Endothelial cell of umbilical vein (primary cell): ENCODE data around the gene HS3ST3A1. TPM values are rescaled to one million over a fixed set of nuclear protein-coding genes. Genes with fewer than 3 reads are reported as not detected.

Experiments
- BruUV-seq: library from RNA; stranded (reverse); fragments of 400-500 nt; replicated peaks from 2 replicates; lab custom pipeline; 2021; lab: Mats Ljungman, UMichigan
- CTCF ChIA-PET: fragments of 300-600, 350-600 bp; sonication (Branson Sonifier 250); formaldehyde crosslinking; loops from one replicate; lab custom pipeline; 2021; ENCODE audit warnings: antibody characterized with exemption, inconsistent platforms; lab: Charles Lee
- POLR2A ChIA-PET: fragments of 300-600, 350-600 bp; sonication (Branson Sonifier 250); formaldehyde crosslinking; loops from one replicate; lab custom pipeline; 2021; ENCODE audit warnings: antibody characterized with exemption, inconsistent platforms; lab: Charles Lee
- DNase-seq: peaks from one replicate; pipeline ENCODE4 v3.0.0-alpha.2; 2011; ENCODE audit warnings: low read depth, low spot score
- FAIRE-seq: peaks from 2 replicates; lab custom pipeline; 2011; peaks lifted over from hg19 to GRCh38; lab: Jason Lieb, UNC
- H2AFZ ChIP-seq: 2 replicates; pipeline ENCODE4 v1.6.0; 2012; ENCODE audit warnings: low read depth, low read length, control low read depth, inconsistent platforms
- H3K27ac ChIP-seq: 2 replicates; pipeline ENCODE4 v1.5.1; 2011; ENCODE audit warnings: low read depth, mild to moderate bottlenecking, control low read depth, low read length, moderate library complexity; ENCODE audit not compliant: insufficient read depth
- H3K27me3 ChIP-seq, 2 experiments: 2 replicates each; pipeline versions ENCODE4 v1.6.0 to v1.6.1; 2011; ENCODE audit warnings: low read length in 2 of 2, mixed read lengths in 1 of 2; ENCODE audit not compliant: control insufficient read depth in 2 of 2, insufficient read depth in 2 of 2
- H3K36me3 ChIP-seq, 2 experiments: 2 replicates in 1 of 2; 3 replicates in 1 of 2; pipeline ENCODE4 v1.5.1; 2011; ENCODE audit warnings: low read length in 2 of 2, mild to moderate bottlenecking in 1 of 2, moderate library complexity in 1 of 2; ENCODE audit not compliant: control insufficient read depth in 2 of 2, insufficient read depth in 2 of 2; ENCODE audit errors: extremely low read depth in 1 of 2
- H3K4me1 ChIP-seq: 3 replicates; pipeline ENCODE4 v1.5.1; 2011; ENCODE audit warnings: mild to moderate bottlenecking, low read length; ENCODE audit not compliant: control insufficient read depth, insufficient read depth; ENCODE audit errors: extremely low read depth
- H3K4me2 ChIP-seq: 2 replicates; pipeline ENCODE4 v1.6.1; 2011; ENCODE audit warnings: low read length, control low read depth, mixed read lengths; ENCODE audit not compliant: insufficient read depth
- H3K4me3 ChIP-seq, 3 experiments: fragments of 200-600 bp in 1 of 3; sonication (generic), shearing (Covaris generic) in 1 of 3; replicated peaks in 1 of 3; 2 replicates each; pipeline ENCODE4 v1.5.1; 2011 to 2016; ENCODE audit warnings: control low read depth in 3 of 3, low read length in 3 of 3, mild to moderate bottlenecking in 2 of 3, inconsistent platforms in 1 of 3, low read depth in 1 of 3, moderate library complexity in 1 of 3; ENCODE audit not compliant: insufficient read depth in 1 of 3
- H3K79me2 ChIP-seq: 2 replicates; pipeline ENCODE4 v1.6.0; 2012; ENCODE audit warnings: low read length, inconsistent platforms; ENCODE audit not compliant: control insufficient read depth, insufficient read depth
- H3K9ac ChIP-seq: replicated peaks from 2 replicates; pipeline ENCODE3; 2011; ENCODE audit warnings: low read length, control low read depth; ENCODE audit not compliant: insufficient read depth; ENCODE audit errors: extremely low read depth
- H3K9me1 ChIP-seq: replicated peaks from 3 replicates; pipeline ENCODE4 v1.6.0; 2011; ENCODE audit warnings: mild to moderate bottlenecking, low read length; ENCODE audit not compliant: control insufficient read depth, insufficient read depth; ENCODE audit errors: extremely low read depth
- H3K9me3 ChIP-seq: replicated peaks from 2 replicates; pipeline ENCODE4 v1.5.1; 2012; ENCODE audit warnings: low read length, inconsistent platforms; ENCODE audit not compliant: control insufficient read depth, insufficient read depth
- H4K20me1 ChIP-seq: replicated peaks from 2 replicates; pipeline ENCODE3; 2011; ENCODE audit warnings: mild to moderate bottlenecking, low read length; ENCODE audit not compliant: control insufficient read depth, insufficient read depth; ENCODE audit errors: extremely low read depth
- EZH2 ChIP-seq: IDR thresholded peaks from 2 replicates; pipeline ENCODE4 v1.6.1; 2012; ENCODE audit warnings: borderline replicate concordance, low read depth, mild to moderate bottlenecking, moderate library complexity, low read length, inconsistent platforms; ENCODE audit not compliant: severe bottlenecking
- FOS ChIP-seq: IDR thresholded peaks from 2 replicates; pipeline ENCODE4 v1.6.1; 2011; ENCODE audit warnings: mild to moderate bottlenecking, low read length, moderate library complexity, borderline replicate concordance; ENCODE audit not compliant: insufficient read depth
- GATA2 ChIP-seq: IDR thresholded peaks from 2 replicates; pipeline ENCODE4 v1.7.0; 2011; ENCODE audit warnings: low read depth, mild to moderate bottlenecking, moderate library complexity, mixed read lengths, low read length; ENCODE audit not compliant: insufficient read length, insufficient read depth
- JUN ChIP-seq: IDR thresholded peaks from 2 replicates; pipeline ENCODE4 v1.6.1; 2011; ENCODE audit warnings: borderline replicate concordance, low read depth; ENCODE audit not compliant: insufficient read length, insufficient read depth
- MYC ChIP-seq: IDR thresholded peaks from one replicate; pipeline ENCODE4 v1.6.1; 2011; ENCODE audit warnings: mild to moderate bottlenecking, low read depth, low read length
- POLR2A ChIP-seq: IDR thresholded peaks from 2 replicates; pipeline ENCODE4 v1.6.1; 2012; ENCODE audit warnings: low read depth, mild to moderate bottlenecking, control low read depth, low read length
- POLR2AphosphoS5 ChIP-seq: IDR thresholded peaks from 2 replicates; pipeline ENCODE4 v1.6.1; 2012; ENCODE audit warnings: low read depth, mild to moderate bottlenecking, control low read depth, low read length, moderate library complexity; ENCODE audit not compliant: insufficient read depth
- dilution Hi-C: fragments of 300-500 bp; cut with MboI; formaldehyde crosslinking; loops from one replicate; pipeline ENCODE4 v1.15.0; 2019; ENCODE audit warnings: low sequenced_read_pairs; ENCODE audit not compliant: extremely low pct_ligation_motif_present
- intact Hi-C: fragments of 100-400 bp; cut with micrococcal nuclease; formaldehyde crosslinking; loops from one replicate; pipeline ENCODE4 v1.10.0; 2022
- polyA plus RNA-seq, 4 experiments: library from polyadenylated mRNA; depleted of rRNA in 3 of 4; stranded (reverse) in 3 of 4; unstranded in 1 of 4; fragments of >200 nt; gene quantifications; 2 replicates each; pipeline versions ENCODE4 v1.2.1 to v1.2.3, GENCODE V29; 2011 to 2012; ENCODE audit warnings: missing spikeins in 1 of 4
- total RNA-seq: library from RNA; stranded (reverse); gene quantifications from 2 replicates; pipeline ENCODE4 v1.2.3, GENCODE V29; 2021
- TF ChIP-seq, protein P1 (sequence below): IDR thresholded peaks from 2 replicates; pipeline ENCODE4 v1.6.1; 2011; ENCODE audit not compliant: insufficient read depth, insufficient read length
- TF ChIP-seq, protein P2 (sequence below), 2 donors: IDR thresholded peaks; 1 replicate in 1 of 2; 2 replicates in 1 of 2; pipeline ENCODE4 v1.5.1; 2011; ENCODE audit warnings: low read length in 2 of 2, mild to moderate bottlenecking in 2 of 2, moderate library complexity in 2 of 2, control low read depth in 1 of 2, inconsistent platforms in 1 of 2, low read depth in 1 of 2; ENCODE audit not compliant: insufficient read depth in 1 of 2; ENCODE audit errors: extremely low read depth in 1 of 2

HS3ST3A1 gene
- total and polyA plus RNA-seq, 2 donors (not counting 3 experiments of a cell fraction or from before 2014, with no cell fraction given) = not detected

DNA sequence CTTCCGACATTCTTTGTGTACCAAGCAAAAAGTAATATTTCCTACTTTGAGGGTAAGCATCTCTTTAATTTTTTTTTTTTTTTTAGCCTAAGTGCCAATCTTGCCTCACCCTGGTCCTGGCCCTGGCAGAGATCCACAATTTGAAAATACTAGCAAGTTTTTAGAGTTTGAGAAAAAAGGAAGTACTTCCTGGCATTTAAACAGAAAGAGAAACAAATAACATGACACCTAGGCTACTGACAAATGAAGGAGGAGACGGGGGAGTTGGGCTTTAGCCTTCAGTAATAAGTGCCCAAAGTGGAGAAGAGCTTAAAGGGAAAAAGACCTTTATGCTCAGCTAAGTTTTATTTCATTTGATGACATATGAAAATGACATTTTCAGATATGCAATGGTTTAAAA is 92.8 kb downstream of the HS3ST3A1 start:
- Histone ChIP-seq H3K79me2 (no peaks in the 10 kb centered on the region), H3K4me3 (no peak overlapping the region), H3K9ac (no peak overlapping the region), H2AFZ (no peak overlapping the region), H3K4me2 (no peak overlapping the region), H3K9me3 (peaks cover 2% of the 10 kb centered on the region), H3K9me1 (no peaks in the 10 kb centered on the region), H3K36me3 (no peaks in the 10 kb centered on the region), H3K27ac (no peak overlapping the region), H4K20me1 (no peaks in the 10 kb centered on the region), H3K4me1 (no peaks in the 10 kb centered on the region), H3K27me3 (no peaks in the 10 kb centered on the region)
- no TSS peak for BruUV-seq
- no peak for TF ChIP-seq GATA2
- TF ChIP-seq JUN = no peak
- TF ChIP-seq, protein P1, sequence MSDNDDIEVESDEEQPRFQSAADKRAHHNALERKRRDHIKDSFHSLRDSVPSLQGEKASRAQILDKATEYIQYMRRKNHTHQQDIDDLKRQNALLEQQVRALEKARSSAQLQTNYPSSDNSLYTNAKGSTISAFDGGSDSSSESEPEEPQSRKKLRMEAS = no peak
- no peak for TF ChIP-seq POLR2AphosphoS5
- no peak for TF ChIP-seq POLR2A
- TF ChIP-seq, protein P2, sequence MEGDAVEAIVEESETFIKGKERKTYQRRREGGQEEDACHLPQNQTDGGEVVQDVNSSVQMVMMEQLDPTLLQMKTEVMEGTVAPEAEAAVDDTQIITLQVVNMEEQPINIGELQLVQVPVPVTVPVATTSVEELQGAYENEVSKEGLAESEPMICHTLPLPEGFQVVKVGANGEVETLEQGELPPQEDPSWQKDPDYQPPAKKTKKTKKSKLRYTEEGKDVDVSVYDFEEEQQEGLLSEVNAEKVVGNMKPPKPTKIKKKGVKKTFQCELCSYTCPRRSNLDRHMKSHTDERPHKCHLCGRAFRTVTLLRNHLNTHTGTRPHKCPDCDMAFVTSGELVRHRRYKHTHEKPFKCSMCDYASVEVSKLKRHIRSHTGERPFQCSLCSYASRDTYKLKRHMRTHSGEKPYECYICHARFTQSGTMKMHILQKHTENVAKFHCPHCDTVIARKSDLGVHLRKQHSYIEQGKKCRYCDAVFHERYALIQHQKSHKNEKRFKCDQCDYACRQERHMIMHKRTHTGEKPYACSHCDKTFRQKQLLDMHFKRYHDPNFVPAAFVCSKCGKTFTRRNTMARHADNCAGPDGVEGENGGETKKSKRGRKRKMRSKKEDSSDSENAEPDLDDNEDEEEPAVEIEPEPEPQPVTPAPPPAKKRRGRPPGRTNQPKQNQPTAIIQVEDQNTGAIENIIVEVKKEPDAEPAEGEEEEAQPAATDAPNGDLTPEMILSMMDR (IDR thresholded peaks at IDR 0.05; ENCODE audit: extremely low read depth in 1 of 2, insufficient read depth in 1 of 2, low read depth in 1 of 2, low read length in 2 of 2) = no peak
- TF ChIP-seq MYC = no peak
- TF ChIP-seq FOS = no peak
- no peak for TF ChIP-seq EZH2
- dilution Hi-C loops (no loop called here), intact Hi-C loops (no loop called here)
- FAIRE-seq (no peak), DNase-seq (no peak)
- ChIA-PET CTCF (no interaction called here), POLR2A (no interaction called here)
